Activated CD8-positive, alpha-beta T cell treated with anti-CD3 and anti-CD28 coated beads for 36 hours (primary cell): ENCODE data around the gene ZNF827. TPM values are rescaled to one million over a fixed set of nuclear protein-coding genes. Genes with fewer than 3 reads are reported as not detected.
A peak's percentile ranks its signal among the peaks of the same experiment; 100 is the strongest.

ENCODE experiments used
- ATAC-seq: fragments of 200-7000 bp; cut with Tn5 transposase; one replicate; pipeline ENCODE4 v1.10.0; 2021; ENCODE audit warnings: mild to moderate bottlenecking, moderate library complexity
- CTCF ChIA-PET: fragments of 350-600 bp; sonication (Branson Sonifier 250); formaldehyde crosslinking; loops from one replicate; lab custom pipeline; 2021; ENCODE audit warnings: antibody characterized with exemption; lab: Charles Lee
- POLR2A ChIA-PET: fragments of 350-600 bp; sonication (Branson Sonifier 250); formaldehyde crosslinking; loops from one replicate; lab custom pipeline; 2021; ENCODE audit warnings: antibody characterized with exemption; lab: Charles Lee
- DNase-seq: peaks from one replicate; pipeline ENCODE4 v3.0.0-alpha.2; 2020
- H3K27ac Mint-ChIP-seq: one replicate; pipeline ENCODE4 v1.8.0; 2021; ENCODE audit warnings: mild to moderate bottlenecking, mixed read lengths
- H3K27me3 Mint-ChIP-seq: one replicate; pipeline ENCODE4 v1.8.0; 2021; ENCODE audit warnings: mixed read lengths
- H3K36me3 Mint-ChIP-seq: one replicate; pipeline ENCODE4 v1.8.0; 2021; ENCODE audit warnings: low read depth, mixed read lengths
- H3K4me1 Mint-ChIP-seq: one replicate; pipeline ENCODE4 v1.8.0; 2021; ENCODE audit warnings: low read depth, mixed read lengths
- H3K4me3 Mint-ChIP-seq: one replicate; pipeline ENCODE4 v1.8.0; 2021; ENCODE audit warnings: mild to moderate bottlenecking, moderate library complexity, mixed read lengths
- H3K9me3 Mint-ChIP-seq: one replicate; pipeline ENCODE4 v1.8.0; 2021; ENCODE audit warnings: mixed read lengths
- CTCF ChIP-seq: fragments of 200-600 bp; IDR thresholded peaks from one replicate; pipeline ENCODE4 v1.8.0; 2022; ENCODE audit warnings: antibody characterized with exemption, mild to moderate bottlenecking
- intact Hi-C: fragments of 100-400 bp; cut with micrococcal nuclease; formaldehyde crosslinking; loops from one replicate; pipeline ENCODE4 v1.10.0; 2022
- total RNA-seq, 2 experiments: library from RNA; stranded (reverse); gene quantifications; one replicate each; pipeline ENCODE4 v1.2.3, GENCODE V29; 2021

The ZNF827 gene
- total RNA-seq, 2 experiments from 2014 or later: 28.4 to 31.1 TPM

- H3K36me3 Mint-ChIP-seq: peaks cover 56% of the 10 kb centered on the region
- no peak overlapping the region for H3K4me3 Mint-ChIP-seq
- TF ChIP-seq CTCF: no peak
- ChIA-PET CTCF (interaction anchor here (0.6 to 1.2 kb wide), 3 partner anchors 12 to 417 kb away, joined by 3 to 4 read pairs (median 3); no protein-coding TSS in a partner anchor), POLR2A (interaction anchor here (1.1 kb wide), 1 partner anchor 70 kb away, joined by 4 read pairs; no protein-coding TSS in a partner anchor)
- H3K27ac Mint-ChIP-seq: peak overlapping the region; percentile 21
- no peaks in the 10 kb centered on the region for H3K27me3 Mint-ChIP-seq
- peaks cover 23% of the 10 kb centered on the region for H3K9me3 Mint-ChIP-seq
- ATAC-seq (no peak), DNase-seq (no peak)
- peaks cover 72% of the 10 kb centered on the region for H3K4me1 Mint-ChIP-seq
- intact Hi-C loops: loop anchor here (10.0 kb wide), 1 partner anchor 125 kb away; no protein-coding TSS in a partner anchor
Observed at GRCh38 chr4:145929415-145930178, 9.0 kb downstream of the ZNF827 start.

GRCh38 chr4:145928748-145929147 is 9.9 kb downstream of the ZNF827 start:
- no peak for DNase-seq
- no peak for TF ChIP-seq CTCF
- intact Hi-C loops: no loop called here
- Mint-ChIP-seq H3K36me3 (peaks cover 58% of the 10 kb centered on the region), H3K9me3 (peaks cover 23% of the 10 kb centered on the region), H3K4me3 (no peak overlapping the region), H3K4me1 (peaks cover 70% of the 10 kb centered on the region), H3K27me3 (no peaks in the 10 kb centered on the region), H3K27ac (no peak overlapping the region)
- no peak for ATAC-seq
- ChIA-PET CTCF (no interaction called here), POLR2A (no interaction called here)

GRCh38 chr4:145927030-145927429 is 11.6 kb downstream of the ZNF827 start:
- ChIA-PET CTCF (no interaction called here), POLR2A (interaction anchor here (0.8 kb wide), 1 partner anchor 12 kb away, joined by 3 read pairs; no protein-coding TSS in a partner anchor)
- no peak for TF ChIP-seq CTCF
- intact Hi-C loops: no loop called here
- peaks cover 23% of the 10 kb centered on the region for H3K9me3 Mint-ChIP-seq
- no peak for ATAC-seq
- H3K27ac Mint-ChIP-seq: no peak overlapping the region
- no peak overlapping the region for H3K4me3 Mint-ChIP-seq
- peaks cover 63% of the 10 kb centered on the region for H3K4me1 Mint-ChIP-seq
- peaks cover 51% of the 10 kb centered on the region for H3K36me3 Mint-ChIP-seq
- DNase-seq: no peak
- no peaks in the 10 kb centered on the region for H3K27me3 Mint-ChIP-seq

- H3K4me1 Mint-ChIP-seq: peaks cover 49% of the 10 kb centered on the region
- ATAC-seq: no peak
- intact Hi-C loops: no loop called here
- ChIA-PET CTCF (no interaction called here), POLR2A (no interaction called here)
- TF ChIP-seq CTCF: no peak
- peaks cover 16% of the 10 kb centered on the region for H3K9me3 Mint-ChIP-seq
- DNase-seq: no peak
- H3K27ac Mint-ChIP-seq: no peak overlapping the region
- no peaks in the 10 kb centered on the region for H3K27me3 Mint-ChIP-seq
- no peak overlapping the region for H3K4me3 Mint-ChIP-seq
- H3K36me3 Mint-ChIP-seq: peaks cover 47% of the 10 kb centered on the region
Observed at GRCh38 chr4:145921231-145921630, 17.4 kb downstream of the ZNF827 start.

- H3K27ac Mint-ChIP-seq: no peak overlapping the region
- H3K9me3 Mint-ChIP-seq: peaks cover 6% of the 10 kb centered on the region
- POLR2A ChIA-PET: interaction anchor here (1.1 kb wide), 1 partner anchor 9 kb away, joined by 3 read pairs; no protein-coding TSS in a partner anchor
- CTCF ChIA-PET: interaction anchor here (1.3 kb wide), 1 partner anchor 303 kb away, joined by 3 read pairs; no protein-coding TSS in a partner anchor
- H3K4me1 Mint-ChIP-seq: peaks cover 50% of the 10 kb centered on the region
- ATAC-seq: no peak
- H3K36me3 Mint-ChIP-seq: peaks cover 44% of the 10 kb centered on the region
- no peaks in the 10 kb centered on the region for H3K27me3 Mint-ChIP-seq
- TF ChIP-seq CTCF: no peak
- H3K4me3 Mint-ChIP-seq: no peak overlapping the region
- intact Hi-C loops: no loop called here
- DNase-seq: no peak
Observed at GRCh38 chr4:145920205-145920604, 18.4 kb downstream of the ZNF827 start.
